Activated T-cell treated with anti-CD3 and anti-CD28 coated beads, Interleukin-2, amount 50 U/mL, for 72 hours (primary cell): Measurements from ENCODE around the gene PTMS. TPM values are rescaled to one million over a fixed set of nuclear protein-coding genes. Genes with fewer than 3 reads are reported as not detected.

Experiments
- ATAC-seq, 2 donors: fragments of 150-1000 bp; cut with Tn5 transposase; replicated peaks in 1 of 2; 2 replicates each; pipeline ENCODE4 v1.10.0; 2021; ENCODE audit warnings: moderate library complexity in 2 of 2, mild to moderate bottlenecking in 1 of 2
- DNase-seq, 2 donors: peaks; one replicate each; pipeline ENCODE4 v3.0.0; 2021 to 2022; ENCODE audit warnings: mixed read lengths in 1 of 2
- H3K27ac Mint-ChIP-seq: one replicate; pipeline ENCODE4 v1.8.0; 2022; ENCODE audit warnings: mild to moderate bottlenecking, moderate library complexity, mixed read lengths
- H3K27me3 Mint-ChIP-seq: one replicate; pipeline ENCODE4 v1.8.0; 2022; ENCODE audit warnings: low read depth, mixed read lengths
- H3K36me3 Mint-ChIP-seq, 2 donors: one replicate each; pipeline ENCODE4 v1.8.0; 2022; ENCODE audit warnings: mixed read lengths in 2 of 2, mild to moderate bottlenecking in 1 of 2; ENCODE audit not compliant: insufficient read depth in 2 of 2
- H3K4me1 Mint-ChIP-seq: one replicate; pipeline ENCODE4 v1.8.0; 2022; ENCODE audit warnings: low read depth, mixed read lengths
- H3K4me3 Mint-ChIP-seq, 2 donors: one replicate each; pipeline ENCODE4 v1.8.0; 2022; ENCODE audit warnings: mild to moderate bottlenecking in 2 of 2, mixed read lengths in 2 of 2, moderate library complexity in 2 of 2
- H3K9me3 Mint-ChIP-seq, 2 donors: one replicate each; pipeline ENCODE4 v1.8.0; 2022; ENCODE audit warnings: mixed read lengths in 2 of 2
- total RNA-seq, 2 donors: library from RNA; stranded (reverse); gene quantifications; one replicate each; pipeline ENCODE4 v1.2.3, GENCODE V29; 2022

PTMS gene
- total RNA-seq, 2 donors from 2014 or later = 119 to 154 TPM

DNA sequence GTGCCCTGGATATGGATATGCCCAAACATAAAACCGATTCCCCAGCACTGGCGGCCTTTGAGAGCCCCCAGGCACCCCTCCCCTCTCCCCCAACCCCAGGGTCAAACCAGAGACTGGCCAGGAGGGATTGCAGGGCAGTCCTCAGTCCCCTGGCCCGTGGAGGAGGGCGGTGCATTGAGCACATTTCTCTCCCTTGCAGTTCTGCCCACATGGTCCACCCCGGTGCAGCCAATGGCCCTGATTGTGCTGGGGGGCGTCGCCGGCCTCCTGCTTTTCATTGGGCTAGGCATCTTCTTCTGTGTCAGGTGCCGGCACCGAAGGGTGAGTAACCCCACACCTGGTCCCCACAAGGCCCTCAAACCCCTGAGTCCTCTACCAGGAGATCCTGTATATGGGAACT is 52.1 kb downstream of the PTMS start:
- Mint-ChIP-seq H3K27me3 (peaks cover 14% of the 10 kb centered on the region), H3K36me3 (peaks cover 6 to 7% of the 10 kb centered on the region in 2 donors), H3K27ac (no peak overlapping the region)

DNA sequence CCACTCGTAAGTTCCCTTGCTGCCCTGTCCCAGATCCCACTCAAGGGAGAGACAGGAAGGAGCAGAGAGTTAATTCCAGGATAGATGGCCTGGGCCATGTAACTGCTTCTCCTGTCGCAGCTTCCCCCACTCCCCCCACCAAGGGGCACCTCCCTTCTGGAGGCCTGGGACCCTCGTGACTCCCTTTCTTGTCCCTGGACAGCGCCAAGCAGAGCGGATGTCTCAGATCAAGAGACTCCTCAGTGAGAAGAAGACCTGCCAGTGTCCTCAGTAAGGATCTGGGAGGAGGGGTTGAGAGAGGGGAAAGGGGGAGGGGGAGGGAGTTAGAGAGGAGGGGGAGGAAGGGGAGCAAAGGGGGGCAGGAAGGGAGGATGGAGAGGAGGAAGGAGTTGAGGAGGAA is 52.5 kb downstream of the PTMS start:
- Mint-ChIP-seq H3K9me3 (no peaks in the 10 kb centered on the region), H3K4me3 (no peak overlapping the region), H3K27me3 (peaks cover 15% of the 10 kb centered on the region), H3K36me3 (peaks cover 6 to 7% of the 10 kb centered on the region in 2 donors), H3K4me1 (peaks cover 9% of the 10 kb centered on the region), H3K27ac (no peak overlapping the region)
- DNase-seq (no peak), ATAC-seq (no peak)

More for the DNA sequence above, 52.1 kb downstream of the PTMS start:
- ATAC-seq (no peak), DNase-seq (no peak)
- H3K4me1 Mint-ChIP-seq = peaks cover 9% of the 10 kb centered on the region
- no peak overlapping the region for H3K4me3 Mint-ChIP-seq
- H3K9me3 Mint-ChIP-seq = no peaks in the 10 kb centered on the region

DNA sequence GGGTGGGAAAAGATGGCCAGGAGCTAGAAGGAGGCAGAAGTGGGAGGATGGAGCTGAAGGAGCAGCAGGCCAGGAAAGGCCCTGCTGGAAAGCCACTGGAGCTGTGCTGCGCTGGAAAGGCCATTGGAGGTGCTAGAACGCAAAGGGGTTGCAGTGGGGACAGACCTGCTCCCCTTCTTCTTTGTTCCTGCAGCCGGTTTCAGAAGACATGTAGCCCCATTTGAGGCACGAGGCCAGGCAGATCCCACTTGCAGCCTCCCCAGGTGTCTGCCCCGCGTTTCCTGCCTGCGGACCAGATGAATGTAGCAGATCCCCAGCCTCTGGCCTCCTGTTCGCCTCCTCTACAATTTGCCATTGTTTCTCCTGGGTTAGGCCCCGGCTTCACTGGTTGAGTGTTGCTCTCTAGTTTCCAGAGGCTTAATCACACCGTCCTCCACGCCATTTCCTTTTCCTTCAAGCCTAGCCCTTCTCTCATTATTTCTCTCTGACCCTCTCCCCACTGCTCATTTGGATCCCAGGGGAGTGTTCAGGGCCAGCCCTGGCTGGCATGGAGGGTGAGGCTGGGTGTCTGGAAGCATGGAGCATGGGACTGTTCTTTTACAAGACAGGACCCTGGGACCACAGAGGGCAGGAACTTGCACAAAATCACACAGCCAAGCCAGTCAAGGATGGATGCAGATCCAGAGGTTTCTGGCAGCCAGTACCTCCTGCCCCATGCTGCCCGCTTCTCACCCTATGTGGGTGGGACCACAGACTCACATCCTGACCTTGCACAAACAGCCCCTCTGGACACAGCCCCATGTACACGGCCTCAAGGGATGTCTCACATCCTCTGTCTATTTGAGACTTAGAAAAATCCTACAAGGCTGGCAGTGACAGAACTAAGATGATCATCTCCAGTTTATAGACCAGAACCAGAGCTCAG is 53.2 kb downstream of the PTMS start:
- no peak for ATAC-seq
- DNase-seq = no peak
- H3K4me3 Mint-ChIP-seq = no peak overlapping the region
- H3K27me3 Mint-ChIP-seq = peaks cover 16% of the 10 kb centered on the region
- peaks cover 6 to 7% of the 10 kb centered on the region in 2 donors for H3K36me3 Mint-ChIP-seq
- no peaks in the 10 kb centered on the region for H3K9me3 Mint-ChIP-seq
- H3K27ac Mint-ChIP-seq = no peak overlapping the region
- H3K4me1 Mint-ChIP-seq = peaks cover 9% of the 10 kb centered on the region

DNA sequence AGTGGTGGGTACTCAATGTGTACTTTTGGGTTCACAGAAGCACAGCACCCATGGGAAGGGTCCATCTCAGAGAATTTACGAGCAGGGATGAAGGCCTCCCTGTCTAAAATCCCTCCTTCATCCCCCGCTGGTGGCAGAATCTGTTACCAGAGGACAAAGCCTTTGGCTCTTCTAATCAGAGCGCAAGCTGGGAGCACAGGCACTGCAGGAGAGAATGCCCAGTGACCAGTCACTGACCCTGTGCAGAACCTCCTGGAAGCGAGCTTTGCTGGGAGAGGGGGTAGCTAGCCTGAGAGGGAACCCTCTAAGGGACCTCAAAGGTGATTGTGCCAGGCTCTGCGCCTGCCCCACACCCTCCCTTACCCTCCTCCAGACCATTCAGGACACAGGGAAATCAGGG is 54.0 kb downstream of the PTMS start:
- Mint-ChIP-seq H3K4me3 (no peak overlapping the region), H3K36me3 (peaks cover 6% of the 10 kb centered on the region in 2 donors), H3K27ac (no peak overlapping the region), H3K4me1 (peaks cover 9% of the 10 kb centered on the region), H3K27me3 (peaks cover 24% of the 10 kb centered on the region), H3K9me3 (no peaks in the 10 kb centered on the region)
- no peak for DNase-seq
- no peak for ATAC-seq

Other genes with a start within 250 kb of the PTMS start
- 1,000 to 10,000 TPM; 4,101 to 4,234 TPM for gene GAPDH, start 231.8 kb upstream of the PTMS start, total RNA-seq
- gene IFFO1, start 210.3 kb upstream of the PTMS start, total RNA-seq = 10 to 100 TPM; 14.2 to 17.0 TPM
- gene NOP2, start 198.1 kb upstream of the PTMS start, total RNA-seq = 10 to 100 TPM; 76.9 to 89.8 TPM
- 100 to 1,000 TPM; 292 to 299 TPM for gene CHD4, start 159.0 kb upstream of the PTMS start, total RNA-seq
- 1 to 10 TPM; 4.1 to 8.9 TPM for gene LPAR5, start 130.4 kb upstream of the PTMS start, total RNA-seq
- 1 to 10 TPM; 5.2 to 6.1 TPM for gene ACRBP, start 118.9 kb upstream of the PTMS start, total RNA-seq
- gene ING4, start 103.2 kb upstream of the PTMS start, total RNA-seq = 10 to 100 TPM; 27.6 to 28.0 TPM
- gene ZNF384, start 77.0 kb upstream of the PTMS start, total RNA-seq = 10 to 100 TPM; 78.1 to 82.2 TPM
- under 1 TPM; 0.58 to 0.76 TPM for gene PIANP, start 65.5 kb upstream of the PTMS start, total RNA-seq
- 10 to 100 TPM; 30.2 to 39.7 TPM for gene COPS7A, start 42.3 kb upstream of the PTMS start, total RNA-seq
- gene MLF2, start 13.2 kb upstream of the PTMS start, total RNA-seq = 100 to 1,000 TPM; 122 to 134 TPM
- 100 to 1,000 TPM; 117 to 188 TPM for gene LAG3, start 6.2 kb downstream of the PTMS start, total RNA-seq
- gene CD4, start 23.2 kb downstream of the PTMS start, total RNA-seq = 100 to 1,000 TPM; 126 to 141 TPM
- under 1 TPM; 0.72 to 0.93 TPM for gene GPR162, start 55.5 kb downstream of the PTMS start, total RNA-seq
- gene P3H3, start 62.0 kb downstream of the PTMS start, total RNA-seq = 1 to 10 TPM; 2.2 to 2.6 TPM
- gene GNB3, start 74.6 kb downstream of the PTMS start, total RNA-seq = 1 to 10 TPM in 1 of 2 donors, under 1 TPM in 1; 0.95 to 1.3 TPM
- gene CDCA3, start 84.9 kb downstream of the PTMS start, total RNA-seq = 10 to 100 TPM; 67.7 to 94.8 TPM
- gene USP5, start 85.8 kb downstream of the PTMS start, total RNA-seq = 100 to 1,000 TPM in 1 of 2 donors, 10 to 100 TPM in 1; 98.0 to 105 TPM
- 100 to 1,000 TPM; 504 to 562 TPM for gene TPI1, start 101.2 kb downstream of the PTMS start, total RNA-seq
- 10 to 100 TPM in 1 of 2 donors, 1 to 10 TPM in 1; 9.6 to 10.4 TPM for gene SPSB2, start 106.9 kb downstream of the PTMS start, total RNA-seq
- 10 to 100 TPM in 1 of 2 donors, 1 to 10 TPM in 1; 8.6 to 11.3 TPM for gene LRRC23, start 138.5 kb downstream of the PTMS start, total RNA-seq
- 100 to 1,000 TPM; 115 to 145 TPM for gene ENO2, start 148.2 kb downstream of the PTMS start, total RNA-seq
- gene ATN1, start 161.6 kb downstream of the PTMS start, total RNA-seq = 10 to 100 TPM; 51.4 to 64.9 TPM
- not detected for gene RNU7-1, start 177.5 kb downstream of the PTMS start, total RNA-seq
- 100 to 1,000 TPM; 259 to 301 TPM for gene C12orf57, start 177.7 kb downstream of the PTMS start, total RNA-seq
- 100 to 1,000 TPM; 238 to 313 TPM for gene PTPN6, start 185.0 kb downstream of the PTMS start, total RNA-seq
- gene PHB2, start 204.3 kb downstream of the PTMS start, total RNA-seq = 100 to 1,000 TPM; 296 to 348 TPM
- 10 to 100 TPM; 44.9 to 45.7 TPM for gene EMG1, start 204.6 kb downstream of the PTMS start, total RNA-seq